T-helper 2 cell (primary cell): ENCODE results near the gene RYR3.
"Not testable (repeated sequence)": the region's sequence is repeated elsewhere in the genome, so short reads cannot be mapped to it uniquely, and the experiment has no call there.

ENCODE experiments used
- DNase-seq, 5 experiments: peaks; one replicate each; pipeline versions ENCODE4 v3.0.0 to v3.0.0-alpha.2; 2012 to 2022

The RYR3 gene

DNA sequence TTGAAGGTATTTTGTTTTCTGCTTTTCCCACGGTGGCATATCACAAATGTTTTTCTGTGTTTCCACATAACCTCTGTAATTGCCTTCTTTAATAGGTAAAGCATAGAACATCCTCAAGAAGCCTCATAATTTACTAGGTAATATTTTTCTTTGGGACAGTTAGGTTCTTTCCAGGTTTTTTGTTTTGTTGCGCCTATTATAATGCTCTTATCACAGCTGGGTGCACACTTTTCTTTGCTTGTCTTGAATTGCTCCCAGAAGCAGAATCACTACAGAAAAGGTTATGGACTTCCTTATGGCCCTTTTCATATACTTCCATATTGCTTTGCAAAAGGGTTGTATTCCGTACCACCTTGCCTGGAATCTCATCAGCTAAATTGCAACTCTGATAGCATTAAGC, 213.5 kb downstream of the RYR3 start:
- DNase-seq = no peak

DNA sequence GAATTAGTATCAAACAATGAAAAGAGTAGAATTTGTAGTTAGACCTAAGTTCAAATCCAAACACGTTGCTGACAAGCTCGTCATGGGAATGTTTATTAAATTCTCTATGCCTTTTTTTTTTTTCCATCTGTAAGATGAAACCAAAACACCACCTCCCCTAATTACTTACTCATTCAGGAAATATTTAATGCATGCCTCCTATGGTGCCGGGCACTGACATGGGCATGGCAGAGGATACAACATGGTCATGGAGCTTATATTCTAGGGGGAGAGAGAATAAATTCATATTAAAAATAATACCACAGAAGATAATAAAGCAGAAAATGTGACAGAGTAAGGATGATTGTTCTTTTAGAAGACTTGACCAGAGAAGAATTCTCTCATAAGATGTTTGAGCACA, 215.8 kb downstream of the RYR3 start:
- no peak for DNase-seq

DNA sequence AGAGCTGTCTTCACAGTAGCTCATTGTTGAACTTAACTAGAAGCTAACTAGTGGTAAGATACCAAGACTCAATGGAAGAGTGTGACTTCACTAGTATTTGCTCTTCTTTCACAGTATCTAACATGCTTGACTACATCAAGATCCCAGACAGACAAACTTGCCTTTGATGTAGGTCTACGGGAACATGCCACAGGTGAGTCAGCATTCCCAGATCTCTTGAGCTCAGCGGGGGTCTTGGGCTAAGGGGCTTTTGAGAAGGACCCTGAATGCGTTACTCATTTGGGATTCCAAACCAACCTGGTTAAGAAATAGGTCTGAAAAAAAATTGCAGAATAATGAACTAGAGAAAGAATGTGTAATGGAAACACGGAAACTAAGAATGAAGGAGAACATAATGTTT, 222.4 kb downstream of the RYR3 start:
- DNase-seq = no peak

DNA sequence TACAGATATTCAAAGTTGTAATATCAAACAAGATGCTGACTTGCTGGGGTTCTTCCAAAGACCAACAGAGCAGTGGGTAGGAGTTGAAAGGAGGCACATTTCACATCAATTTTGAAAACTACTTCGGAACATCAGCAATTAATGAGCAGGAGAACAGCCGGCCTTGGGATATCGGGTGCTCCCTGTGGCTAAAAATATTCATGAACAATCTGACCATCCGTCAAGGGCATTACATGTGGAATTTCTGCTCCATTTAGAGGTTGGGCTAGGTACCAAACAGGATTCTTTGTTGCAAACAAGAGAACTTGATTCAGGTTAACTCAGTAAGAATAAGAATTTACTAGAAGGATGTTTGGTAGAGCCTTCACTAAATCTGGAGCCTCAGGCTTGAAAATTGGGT, 223.9 kb downstream of the RYR3 start:
- DNase-seq = no peak

DNA sequence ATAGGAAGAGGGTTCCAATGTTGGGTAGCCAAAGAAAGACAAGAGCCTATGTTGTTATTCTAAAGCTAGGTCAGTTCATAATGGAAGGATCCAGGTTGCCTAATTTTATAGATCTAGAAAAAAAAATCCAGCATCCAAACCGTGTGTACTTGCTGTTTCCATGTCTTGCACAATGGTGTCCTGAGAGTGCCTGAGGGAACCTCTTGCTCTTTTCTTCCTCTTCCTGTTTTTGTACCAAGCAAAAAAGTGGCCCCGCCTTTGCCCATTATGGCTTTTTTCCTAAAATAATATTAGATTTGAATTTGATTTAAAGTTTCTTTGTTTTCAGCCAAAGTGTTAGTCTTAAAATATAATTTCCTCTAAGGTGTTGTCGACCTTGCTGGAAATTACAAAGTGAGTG, 224.4 kb downstream of the RYR3 start:
- no peak for DNase-seq

DNA sequence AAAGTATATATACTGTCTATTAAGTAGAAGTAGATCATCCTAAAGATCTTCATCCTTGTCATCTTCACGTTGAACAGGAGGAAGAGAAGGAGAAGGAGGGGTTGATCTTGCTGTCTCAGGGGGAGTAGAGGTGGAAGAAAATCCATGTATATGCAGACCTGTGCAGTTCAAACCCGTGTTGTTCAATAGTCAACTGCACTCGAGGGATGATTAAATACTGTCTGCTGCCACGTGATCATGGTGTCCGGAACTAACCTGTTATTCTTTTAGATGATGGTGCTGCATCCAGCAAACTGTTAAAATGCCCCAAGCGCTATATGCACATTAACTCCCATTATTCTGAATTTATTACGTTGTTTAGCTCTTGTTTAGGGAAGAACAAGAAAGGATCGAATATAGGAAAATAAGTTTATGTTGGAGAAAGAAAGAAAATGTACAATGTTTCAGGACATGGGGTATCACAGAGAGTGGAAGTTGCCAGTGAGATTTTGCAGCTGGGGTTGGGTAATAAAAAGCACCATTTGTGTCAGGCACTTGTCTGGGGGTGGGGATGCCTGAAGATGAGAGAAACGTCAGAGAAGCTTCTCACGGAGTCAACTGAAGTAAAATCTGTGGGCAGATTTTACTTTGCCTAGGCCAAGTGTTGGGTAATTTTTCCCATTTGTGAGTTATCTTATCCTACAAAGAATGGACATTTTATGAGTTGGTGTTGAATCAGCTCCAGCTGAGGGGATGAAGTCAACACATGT, 229.2 kb downstream of the RYR3 start:
- DNase-seq = no peak

DNA sequence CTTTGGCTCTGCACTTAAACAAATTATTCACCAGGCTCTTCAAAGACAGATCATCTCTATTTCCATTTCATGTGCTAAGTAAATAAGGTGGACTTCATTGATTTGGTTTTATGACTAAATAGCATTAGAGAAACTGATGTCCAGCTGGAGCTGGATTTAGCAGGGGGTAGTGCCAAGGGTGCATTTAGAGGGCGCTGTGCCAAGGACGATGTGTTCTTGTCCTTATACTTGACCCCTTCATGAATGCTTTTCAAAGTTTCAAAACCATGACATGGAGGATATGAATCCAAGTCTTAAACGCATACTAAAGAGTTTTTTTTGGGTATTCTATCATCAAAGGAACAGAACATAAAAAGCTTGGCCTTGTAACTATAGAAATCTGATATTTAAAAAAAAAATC, 233.2 kb downstream of the RYR3 start:
- no peak for DNase-seq

DNA sequence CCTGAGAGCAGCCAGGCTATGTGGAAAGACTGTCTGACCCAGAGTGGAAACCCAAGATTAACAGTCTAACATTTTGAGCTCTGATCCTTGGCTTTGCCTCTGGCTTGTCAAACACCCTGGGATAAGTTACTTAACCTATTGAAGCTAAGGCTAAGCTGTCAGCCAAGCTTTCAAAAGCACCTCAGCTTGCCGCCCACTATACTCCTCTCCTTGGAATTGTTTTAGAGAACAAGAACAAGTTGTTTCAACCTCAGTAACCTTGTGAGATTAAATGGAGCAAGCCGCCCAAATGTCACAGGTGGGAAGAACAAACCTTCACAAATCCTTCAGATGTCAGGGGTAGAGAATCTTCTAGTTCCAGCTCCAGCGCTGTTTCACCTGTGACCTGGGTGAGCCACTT, 235.1 kb downstream of the RYR3 start:
- DNase-seq = no peak

DNA sequence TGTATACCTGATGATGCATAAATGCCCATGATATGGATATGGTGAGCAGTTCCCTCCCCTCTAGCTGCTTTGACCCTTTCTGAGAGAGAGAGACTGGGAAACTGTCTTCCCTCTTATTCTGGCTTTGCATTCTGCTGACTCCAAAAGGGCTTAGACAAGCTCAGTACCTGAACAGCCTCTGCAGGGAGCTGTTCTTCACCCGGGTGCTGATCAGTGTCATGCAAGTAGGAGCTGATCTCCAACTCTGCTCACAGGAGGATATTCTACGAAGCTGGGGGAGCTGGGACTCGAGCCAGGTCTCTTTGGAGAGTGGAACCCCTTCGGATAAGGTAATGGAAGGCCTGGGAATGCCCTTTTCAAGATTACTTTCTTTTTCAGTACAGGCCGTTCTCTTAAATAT, 237.1 kb downstream of the RYR3 start:
- peak in 1 of 5 experiments; percentile 20 for DNase-seq

DNA sequence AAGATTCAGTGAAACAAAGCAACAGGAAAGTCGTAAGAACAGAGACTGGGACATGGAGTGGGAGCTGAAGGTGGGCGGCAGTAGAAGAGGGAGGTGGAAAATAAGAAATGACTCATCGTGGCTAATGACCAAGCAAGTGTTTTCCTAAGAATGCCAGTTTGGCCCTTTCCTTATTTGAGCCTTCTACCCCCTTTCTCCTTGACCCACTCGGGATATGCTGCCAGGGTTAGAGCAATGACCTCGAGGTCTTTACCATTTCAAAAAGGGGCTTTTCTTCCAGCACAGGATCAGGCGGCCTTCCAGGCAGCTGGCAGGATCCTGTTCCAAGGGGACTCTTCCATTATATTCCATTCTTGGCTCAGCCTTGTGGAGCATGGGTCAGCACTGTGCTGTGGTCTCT, 241.1 kb downstream of the RYR3 start:
- DNase-seq = no peak

DNA sequence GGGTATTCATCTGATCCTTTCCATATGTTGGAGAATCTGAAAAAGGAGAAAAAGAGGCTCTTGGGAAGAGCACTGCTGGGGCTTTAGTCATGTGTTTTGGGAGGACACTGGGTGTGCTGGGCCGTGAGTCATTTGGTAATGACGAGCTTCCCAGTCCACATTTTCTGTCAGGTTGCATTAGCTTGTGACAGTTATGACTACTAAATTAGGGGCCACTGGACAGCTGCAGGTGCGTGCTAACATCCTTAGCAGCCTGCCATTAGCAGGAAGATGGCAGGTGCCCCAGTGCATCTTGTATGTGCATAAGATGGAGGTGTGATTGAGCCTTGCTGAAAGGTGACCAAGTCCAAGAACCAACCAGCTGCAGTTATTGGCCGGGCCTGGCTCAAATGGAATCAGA, 242.4 kb downstream of the RYR3 start:
- no peak for DNase-seq

DNA sequence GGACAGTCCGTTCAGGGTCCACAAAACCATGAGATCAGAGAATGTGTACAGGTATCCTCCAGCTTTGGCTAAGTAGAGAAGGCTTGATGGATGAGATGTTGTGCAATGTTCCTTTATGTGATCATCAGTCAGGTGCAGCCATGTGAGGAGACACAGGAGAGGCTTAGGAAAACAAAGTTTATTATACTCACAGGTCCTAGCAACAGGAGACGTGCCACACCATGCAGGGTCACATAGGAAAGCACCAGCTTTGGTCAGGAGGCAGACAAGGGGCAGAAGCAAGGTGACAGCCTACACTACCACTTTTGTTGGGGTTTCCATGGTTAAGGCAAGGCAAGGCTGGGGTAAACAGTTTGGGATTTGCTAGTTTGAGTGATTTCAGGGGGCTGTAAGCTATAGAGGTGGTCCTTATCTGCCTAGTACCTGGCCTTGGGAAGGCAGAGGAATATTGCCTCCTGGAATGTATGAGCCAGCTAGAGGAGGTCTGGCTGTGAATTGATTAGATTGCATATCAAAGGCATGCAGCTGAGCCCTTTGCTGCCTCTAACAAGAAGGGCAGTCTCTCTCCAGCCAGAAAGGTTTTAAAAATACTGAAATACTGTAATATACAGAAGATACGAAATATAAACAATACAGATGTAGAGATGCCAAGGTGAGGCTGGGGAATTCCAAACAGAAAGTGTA, 248.6 kb downstream of the RYR3 start:
- DNase-seq = no peak

DNA sequence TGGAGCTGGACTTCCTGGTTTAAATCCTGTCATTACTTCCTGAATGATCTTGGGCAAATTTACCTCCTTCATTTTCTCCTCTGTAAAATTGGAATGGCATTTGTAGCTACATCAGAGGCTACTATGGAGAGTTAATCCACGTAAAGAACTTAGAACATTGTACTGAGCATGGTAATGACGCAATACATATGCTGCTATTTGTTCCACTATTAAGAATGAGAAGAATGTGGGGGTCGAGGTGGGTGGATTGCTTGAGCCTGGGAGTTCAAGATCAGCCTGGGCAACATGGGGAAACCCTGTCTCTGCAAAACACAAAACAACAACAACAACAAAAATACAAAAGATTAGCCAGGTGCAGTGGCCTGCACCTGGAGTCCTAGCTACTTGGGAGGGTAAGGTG, 250.6 kb downstream of the RYR3 start:
- DNase-seq = no peak

DNA sequence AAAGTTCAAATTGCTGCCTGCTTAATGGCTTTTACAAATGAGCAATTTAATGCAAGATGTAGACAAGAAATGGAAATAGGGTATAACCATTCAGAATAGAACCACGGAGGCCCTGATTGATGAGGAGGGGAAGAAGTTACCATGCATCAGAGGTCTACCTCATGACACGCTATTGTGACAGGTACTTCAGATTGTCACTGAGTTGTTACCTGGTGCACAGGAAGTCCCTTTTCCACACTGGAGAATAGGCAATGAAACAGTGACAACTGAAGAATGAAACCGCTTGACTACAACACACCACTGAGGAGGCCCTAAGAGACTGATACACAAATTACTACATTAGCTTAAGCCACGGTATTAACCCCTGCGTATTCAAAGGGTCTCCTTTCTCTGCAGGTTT, 251.2 kb downstream of the RYR3 start:
- no peak for DNase-seq

DNA sequence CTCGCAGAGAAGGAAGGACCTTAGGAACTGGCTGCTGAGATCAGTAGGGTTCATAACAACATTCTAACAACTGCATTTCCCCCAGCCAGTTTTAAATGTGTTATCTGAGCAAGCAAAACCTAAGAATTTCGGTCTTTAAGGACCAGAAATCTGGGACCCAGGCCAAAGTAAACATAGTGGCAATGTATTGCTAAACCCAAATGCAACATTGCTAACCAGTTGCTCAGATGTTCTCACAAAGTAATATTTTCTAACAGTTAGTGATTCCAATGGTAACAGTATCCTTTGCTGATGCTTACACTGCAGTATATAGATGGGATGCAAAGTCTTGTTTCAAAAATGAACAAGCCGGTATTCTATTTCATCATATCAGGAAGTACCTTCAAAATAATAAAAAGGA, 254.3 kb downstream of the RYR3 start:
- DNase-seq = no peak

DNA sequence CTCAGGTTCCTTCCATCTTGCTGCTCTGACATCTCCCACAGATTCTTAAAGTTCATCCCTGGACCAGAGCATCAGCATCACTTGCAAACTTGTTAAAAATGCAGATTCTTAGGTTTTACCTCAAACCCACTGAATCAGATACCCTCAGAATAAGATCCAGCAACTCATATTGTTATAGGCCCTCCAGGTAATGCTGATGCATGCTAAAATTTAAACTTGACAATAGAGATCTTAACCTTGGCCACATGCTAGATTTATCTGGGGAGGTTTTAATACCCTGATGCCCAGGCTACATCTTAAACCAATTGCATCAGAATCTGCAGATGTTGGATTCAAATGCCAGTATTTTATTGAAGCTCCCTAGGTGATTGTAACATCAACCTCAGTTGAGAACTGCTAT, 256.9 kb downstream of the RYR3 start:
- no peak for DNase-seq

DNA sequence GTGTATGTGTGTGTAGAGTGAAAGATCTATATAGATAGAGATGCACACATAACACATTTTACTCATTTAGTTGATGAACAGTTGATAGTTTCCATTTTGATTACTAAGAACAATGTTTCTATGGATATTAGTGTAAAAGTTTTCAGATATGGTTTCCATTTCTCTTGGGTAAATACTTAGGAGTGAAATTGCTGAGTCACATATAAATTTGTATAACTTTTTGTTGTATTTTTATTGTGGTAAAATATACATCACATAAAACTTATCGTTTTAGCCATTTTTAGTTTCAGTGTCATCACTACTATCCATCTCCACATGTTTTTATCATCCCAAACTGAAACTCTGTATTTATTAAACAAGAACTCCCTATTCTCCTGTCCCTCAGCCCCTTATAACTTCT, 258.3 kb downstream of the RYR3 start:
- DNase-seq = no peak

DNA sequence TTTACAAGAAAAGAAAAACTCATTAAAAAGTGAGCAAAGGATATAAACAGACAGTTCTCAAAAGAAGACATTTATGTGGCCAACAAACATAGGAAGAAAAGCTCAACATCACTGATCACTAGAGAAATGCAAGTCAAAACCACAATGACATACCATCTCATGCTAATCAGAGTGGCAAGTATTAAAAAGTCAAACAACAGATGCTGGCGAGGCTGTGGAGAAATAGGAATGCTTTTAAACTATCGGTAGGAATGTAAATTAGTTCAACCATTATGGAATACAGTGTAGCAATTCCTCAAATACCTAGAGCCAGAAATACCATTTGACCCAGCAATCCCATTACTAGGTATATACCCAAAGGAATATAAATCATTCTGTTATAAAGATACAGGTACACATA, 267.1 kb downstream of the RYR3 start:
- not testable (repeated sequence) for DNase-seq

DNA sequence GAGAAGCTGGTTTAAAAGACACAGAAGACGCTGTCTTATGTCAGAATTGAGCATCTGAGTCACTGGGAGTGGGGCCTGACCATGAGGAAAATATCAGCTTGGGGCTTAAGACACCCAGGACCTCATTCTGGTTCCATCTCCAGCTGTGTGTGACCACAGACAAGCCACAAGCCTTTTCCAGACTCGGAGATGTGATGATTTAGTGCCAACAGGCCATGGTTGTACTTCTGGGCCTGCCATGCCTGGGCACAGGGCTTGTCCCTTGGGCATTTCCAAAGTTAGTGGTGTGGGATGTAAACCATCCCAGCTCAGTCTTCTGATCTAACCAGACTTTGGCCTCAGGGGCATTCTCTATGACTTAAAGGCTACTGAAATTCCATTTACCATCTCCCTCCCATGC, 269.8 kb downstream of the RYR3 start:
- DNase-seq = no peak

DNA sequence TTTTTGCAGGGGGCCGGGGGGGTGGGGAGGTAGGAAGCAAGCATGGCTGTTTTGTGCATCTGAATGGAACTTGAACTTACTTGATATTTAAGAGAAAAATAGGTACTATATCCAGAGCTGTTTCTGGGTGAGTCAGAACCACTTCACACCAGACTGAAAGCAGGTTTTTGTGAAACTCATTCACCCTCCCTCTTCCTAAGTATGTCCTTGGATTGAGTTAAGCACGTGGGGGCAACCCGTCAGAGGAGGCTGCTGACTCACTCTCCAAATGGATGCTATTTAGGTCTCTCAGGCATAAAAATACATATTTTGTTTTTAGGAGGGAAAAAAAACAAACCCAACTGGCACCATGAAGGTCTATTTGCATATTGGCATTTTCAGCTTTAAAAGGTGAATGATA, 270.3 kb downstream of the RYR3 start:
- no peak for DNase-seq

DNA sequence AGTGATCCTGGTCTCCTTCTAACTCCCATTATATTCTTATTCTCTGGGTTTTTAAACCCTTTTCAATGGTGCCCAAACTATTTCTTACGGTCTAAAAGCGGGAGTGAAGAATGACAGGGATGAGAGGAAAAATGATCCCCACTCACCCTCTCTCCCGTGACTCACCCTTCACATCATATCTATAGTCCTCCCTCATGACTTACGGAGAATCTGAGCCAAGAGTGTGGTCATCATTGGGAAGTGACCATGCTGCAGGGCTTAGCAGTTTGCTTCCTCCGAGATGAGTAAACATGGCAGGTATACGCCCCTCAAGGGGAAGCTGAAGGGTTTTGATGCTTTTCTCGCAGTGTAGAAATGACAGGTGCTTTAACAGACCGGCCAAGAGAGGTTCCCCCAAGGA, 274.0 kb downstream of the RYR3 start:
- DNase-seq = no peak

DNA sequence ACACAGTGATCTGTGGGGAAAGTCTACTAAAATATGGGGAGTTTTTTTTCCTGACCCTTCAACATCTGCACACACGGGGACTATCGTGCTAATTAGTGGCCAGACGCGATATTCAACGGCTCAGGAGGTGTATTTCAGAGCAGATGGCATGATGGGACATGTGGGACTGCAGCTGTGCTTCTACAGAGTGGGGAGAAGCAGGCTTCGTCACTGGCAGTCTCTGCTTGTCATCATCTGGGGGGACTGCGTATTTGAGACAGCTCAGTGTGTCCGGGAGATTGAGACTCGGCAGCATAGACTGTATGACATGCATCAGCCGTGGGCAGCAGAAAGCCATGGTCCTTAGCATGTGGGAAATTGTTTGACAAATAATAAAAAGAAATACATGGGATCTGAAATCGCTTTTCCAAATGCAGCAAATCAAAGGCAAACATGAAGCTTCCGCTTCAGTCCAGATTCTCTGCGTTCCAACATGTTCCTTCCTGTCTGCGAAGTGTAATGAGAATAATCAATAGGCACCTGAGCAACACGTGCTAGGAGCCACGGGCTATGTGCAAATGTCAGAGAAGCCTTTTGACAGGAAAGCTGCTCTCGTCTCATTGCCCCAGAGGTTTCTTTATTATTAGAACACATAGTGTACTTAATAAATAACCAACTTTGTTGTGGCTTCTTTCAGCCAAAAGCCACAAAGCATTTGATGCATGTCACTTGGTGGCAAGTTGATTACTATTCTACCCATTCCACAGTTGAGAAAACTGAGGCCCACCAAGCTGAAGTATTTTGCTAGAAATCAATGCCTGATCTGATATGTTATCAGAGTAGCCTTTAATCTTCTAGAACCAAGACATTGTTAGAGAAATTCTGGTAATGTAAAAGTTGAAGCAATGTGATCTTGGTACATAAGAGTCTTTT, 276.3 kb downstream of the RYR3 start:
- DNase-seq = no peak

DNA sequence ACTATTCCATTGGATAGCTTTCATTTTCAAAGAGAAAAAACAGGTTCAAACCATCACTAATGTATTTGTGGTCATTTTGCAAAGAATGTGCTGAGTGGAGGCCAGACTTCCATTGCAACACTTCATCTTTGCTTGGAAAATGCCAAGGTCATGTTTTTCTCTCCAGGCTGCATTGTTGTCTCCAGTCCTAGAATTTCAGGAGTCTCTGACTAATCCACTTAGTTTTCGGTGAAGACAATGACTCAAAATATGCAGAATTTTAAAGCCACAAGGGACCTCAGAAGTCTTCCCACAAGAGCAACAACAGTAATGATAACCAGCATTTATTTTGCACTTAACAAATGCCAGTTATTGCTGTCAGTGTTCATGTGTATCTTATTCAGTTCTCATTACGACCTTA, 277.0 kb downstream of the RYR3 start:
- no peak for DNase-seq

DNA sequence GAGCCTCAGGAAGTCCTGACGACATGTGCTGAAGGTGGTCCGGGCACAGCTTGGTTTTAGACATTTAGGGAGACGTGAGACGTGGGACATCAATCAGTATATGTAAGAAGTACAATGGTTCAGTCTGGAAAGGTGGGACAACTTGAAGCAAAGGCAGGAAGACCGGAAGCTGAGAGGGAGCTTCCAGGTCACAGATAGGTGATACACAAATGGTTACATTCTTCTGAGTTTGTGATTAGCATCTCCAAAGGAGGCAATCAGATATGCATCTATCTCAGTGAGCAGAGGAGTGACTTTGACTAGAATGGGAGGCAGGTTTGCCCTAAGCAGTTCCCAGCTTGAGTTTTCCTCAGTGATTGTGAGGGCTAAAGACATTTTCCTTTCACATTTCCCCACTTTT, 282.1 kb downstream of the RYR3 start:
- DNase-seq = no peak
